GM21367 (cell line): ENCODE results near the gene CDH13.

Source experiments
- ATAC-seq: cut with Tn5 transposase; IDR thresholded peaks from one replicate; pipeline ENCODE4 v1.9.1; 2021; ENCODE audit not compliant: unreplicated experiment

The CDH13 gene

GRCh38 chr16:82649766-82650165 is 23.0 kb downstream of the CDH13 start:
- no peak for ATAC-seq

- no peak for ATAC-seq
Observed at GRCh38 chr16:82650804-82651203, 24.0 kb downstream of the CDH13 start.

GRCh38 chr16:82651921-82652601 is 25.3 kb downstream of the CDH13 start:
- ATAC-seq: peak; percentile 67

GRCh38 chr16:82652826-82653225 is 26.1 kb downstream of the CDH13 start:
- ATAC-seq: no peak

- ATAC-seq: peak; percentile 62
Observed at GRCh38 chr16:82653550-82654511, 27.1 kb downstream of the CDH13 start.

GRCh38 chr16:82655072-82655714 is 28.4 kb downstream of the CDH13 start:
- no peak for ATAC-seq

- ATAC-seq: no peak
Observed at GRCh38 chr16:82655720-82656490, 29.1 kb downstream of the CDH13 start.

GRCh38 chr16:82657239-82657638 is 30.5 kb downstream of the CDH13 start:
- ATAC-seq: no peak

- ATAC-seq: no peak
Observed at GRCh38 chr16:82657786-82658185, 31.0 kb downstream of the CDH13 start.

GRCh38 chr16:82658796-82659195 is 32.0 kb downstream of the CDH13 start:
- no peak for ATAC-seq

GRCh38 chr16:82660075-82660645 is 33.4 kb downstream of the CDH13 start:
- no peak for ATAC-seq

- no peak for ATAC-seq
Observed at GRCh38 chr16:82660966-82661365, 34.2 kb downstream of the CDH13 start.

GRCh38 chr16:82664181-82664580 is 37.4 kb downstream of the CDH13 start:
- ATAC-seq: no peak

- ATAC-seq: no peak
Observed at GRCh38 chr16:82665025-82665424, 38.3 kb downstream of the CDH13 start.

- ATAC-seq: no peak
Observed at GRCh38 chr16:82667437-82667836, 40.7 kb downstream of the CDH13 start.

GRCh38 chr16:82668094-82668493 is 41.3 kb downstream of the CDH13 start:
- ATAC-seq: no peak

- no peak for ATAC-seq
Observed at GRCh38 chr16:82671741-82672140, 45.0 kb downstream of the CDH13 start.

GRCh38 chr16:82672676-82673075 is 45.9 kb downstream of the CDH13 start:
- ATAC-seq: no peak

GRCh38 chr16:82675300-82675699 is 48.5 kb downstream of the CDH13 start:
- no peak for ATAC-seq

GRCh38 chr16:82681592-82681991 is 54.8 kb downstream of the CDH13 start:
- no peak for ATAC-seq

GRCh38 chr16:82682767-82683166 is 56.0 kb downstream of the CDH13 start:
- no peak for ATAC-seq
